SHP77 treated with DMSO at 0.1 percent for 48 hours (cell line): ENCODE results near the gene BACH2.
"Not testable (repeated sequence)": the region's sequence is repeated elsewhere in the genome, so short reads cannot be mapped to it uniquely, and the experiment has no call there.

Experiments
- DNase-seq: peaks from one replicate; lab custom pipeline; 2025; lab: John Stamatoyannopoulos, UW

BACH2 gene

GRCh38 chr6:89894169-89894568, 402.5 kb downstream of the BACH2 start, which contains the start of gene GJA10:
TSS of gene GJA10 (plus strand) at chr6:89894469. CDS start at chr6:89894469, 0 bp downstream.
- DNase-seq, result no peak

GRCh38 chr6:89892577-89892976, 404.1 kb downstream of the BACH2 start:
- DNase-seq, result not testable (repeated sequence)

- DNase-seq, result not testable (repeated sequence)
Observed at GRCh38 chr6:89890845-89891528, 405.7 kb downstream of the BACH2 start.

- no peak for DNase-seq
Observed at GRCh38 chr6:89888871-89889270, 407.8 kb downstream of the BACH2 start.

- no peak for DNase-seq
Observed at GRCh38 chr6:89888138-89888514, 408.5 kb downstream of the BACH2 start.

GRCh38 chr6:89887452-89888137, 409.0 kb downstream of the BACH2 start:
- DNase-seq, result no peak

GRCh38 chr6:89886378-89887120, 410.1 kb downstream of the BACH2 start:
- DNase-seq, result no peak
